Left ventricle myocardium inferior (tissue), 1 donor: ENCODE results near the gene LDB2. TPM values are rescaled to one million over a fixed set of nuclear protein-coding genes. Genes with fewer than 3 reads are reported as not detected.

Source experiments
- DNase-seq: peaks from one replicate; pipeline ENCODE4 v3.0.0-alpha.2; 2020
- H3K27ac ChIP-seq: fragments of 200-600 bp; replicated peaks from 2 replicates; pipeline ENCODE4 v1.8.0; 2021
- H3K27me3 ChIP-seq: fragments of 200-600 bp; 2 replicates; pipeline ENCODE4 v1.8.0; 2021; ENCODE audit warnings: low read depth
- H3K36me3 ChIP-seq: fragments of 200-600 bp; 2 replicates; pipeline ENCODE4 v1.8.0; 2021
- H3K4me1 ChIP-seq: fragments of 200-600 bp; 2 replicates; pipeline ENCODE4 v1.8.0; 2021
- H3K4me3 ChIP-seq: fragments of 200-600 bp; 2 replicates; pipeline ENCODE4 v1.8.0; 2021; ENCODE audit warnings: mild to moderate bottlenecking, moderate library complexity
- H3K9me3 ChIP-seq: fragments of 200-600 bp; replicated peaks from 2 replicates; pipeline ENCODE4 v1.8.0; 2021
- CTCF ChIP-seq: fragments of 200-600 bp; IDR thresholded peaks from 2 replicates; pipeline ENCODE4 v1.8.0; 2021; ENCODE audit warnings: antibody characterized with exemption, mild to moderate bottlenecking, borderline replicate concordance
- intact Hi-C: fragments of 100-400 bp; cut with micrococcal nuclease; formaldehyde crosslinking; loops from one replicate; pipeline ENCODE4 v1.11.0; 2022
- total RNA-seq: library from RNA; stranded (reverse); fragmentation: NEBNext Ultra II Directional; extraction: Animal tissue kit (Norgen Biotek cat#: 25700); gene quantifications from one replicate; pipeline ENCODE4 v1.2.1, GENCODE V29; 2021
- donor health status: DM: no; HTN: yes; CAD: no; lungs with severe emphysema.

The LDB2 gene
- total RNA-seq, 1 donor from 2014 or later: 29.6 TPM

- no peaks in the 10 kb centered on the region for H3K27me3 ChIP-seq
- H3K4me3 ChIP-seq: no peak overlapping the region
- no peaks in the 10 kb centered on the region for H3K4me1 ChIP-seq
- no peak overlapping the region for H3K27ac ChIP-seq
- no peak for DNase-seq
- H3K9me3 ChIP-seq: peaks cover 11% of the 10 kb centered on the region
- no peak for TF ChIP-seq CTCF
- intact Hi-C loops: no loop called here
- H3K36me3 ChIP-seq: no peaks in the 10 kb centered on the region
Observed at GRCh38 chr4:16467061-16467460, 431.4 kb downstream of the LDB2 start.

- no peak for DNase-seq
- TF ChIP-seq CTCF: no peak
- no peaks in the 10 kb centered on the region for H3K4me1 ChIP-seq
- intact Hi-C loops: no loop called here
- H3K4me3 ChIP-seq: no peak overlapping the region
- H3K27ac ChIP-seq: no peak overlapping the region
- no peaks in the 10 kb centered on the region for H3K36me3 ChIP-seq
- H3K9me3 ChIP-seq: peaks cover 6% of the 10 kb centered on the region
- peaks cover under 1% of the 10 kb centered on the region for H3K27me3 ChIP-seq
Observed at GRCh38 chr4:16466581-16466980, 431.9 kb downstream of the LDB2 start.

- TF ChIP-seq CTCF: no peak
- no peak for DNase-seq
- intact Hi-C loops: no loop called here
- Histone ChIP-seq H3K27me3 (peaks cover 4% of the 10 kb centered on the region), H3K9me3 (peaks cover 6% of the 10 kb centered on the region), H3K27ac (no peak overlapping the region), H3K4me1 (no peaks in the 10 kb centered on the region), H3K4me3 (no peak overlapping the region), H3K36me3 (no peaks in the 10 kb centered on the region)
Observed at GRCh38 chr4:16464651-16465050, 433.8 kb downstream of the LDB2 start.

- no peak for DNase-seq
- Histone ChIP-seq H3K4me1 (no peaks in the 10 kb centered on the region), H3K27ac (no peak overlapping the region), H3K27me3 (peaks cover 4% of the 10 kb centered on the region), H3K4me3 (no peak overlapping the region), H3K36me3 (no peaks in the 10 kb centered on the region), H3K9me3 (no peaks in the 10 kb centered on the region)
- intact Hi-C loops: no loop called here
- no peak for TF ChIP-seq CTCF
Observed at GRCh38 chr4:16462656-16463055, 435.8 kb downstream of the LDB2 start.

- intact Hi-C loops: no loop called here
Observed at GRCh38 chr4:16461362-16461761, 437.1 kb downstream of the LDB2 start.

More at GRCh38 chr4:16461362-16461761, 437.1 kb downstream of the LDB2 start:
- Histone ChIP-seq H3K9me3 (no peaks in the 10 kb centered on the region), H3K36me3 (no peaks in the 10 kb centered on the region), H3K4me1 (no peaks in the 10 kb centered on the region), H3K27ac (no peak overlapping the region), H3K27me3 (peaks cover 4% of the 10 kb centered on the region), H3K4me3 (no peak overlapping the region)
- DNase-seq: no peak
- TF ChIP-seq CTCF: no peak
